ENCODE results near the gene ZCCHC2.

The ZCCHC2 gene

DNA sequence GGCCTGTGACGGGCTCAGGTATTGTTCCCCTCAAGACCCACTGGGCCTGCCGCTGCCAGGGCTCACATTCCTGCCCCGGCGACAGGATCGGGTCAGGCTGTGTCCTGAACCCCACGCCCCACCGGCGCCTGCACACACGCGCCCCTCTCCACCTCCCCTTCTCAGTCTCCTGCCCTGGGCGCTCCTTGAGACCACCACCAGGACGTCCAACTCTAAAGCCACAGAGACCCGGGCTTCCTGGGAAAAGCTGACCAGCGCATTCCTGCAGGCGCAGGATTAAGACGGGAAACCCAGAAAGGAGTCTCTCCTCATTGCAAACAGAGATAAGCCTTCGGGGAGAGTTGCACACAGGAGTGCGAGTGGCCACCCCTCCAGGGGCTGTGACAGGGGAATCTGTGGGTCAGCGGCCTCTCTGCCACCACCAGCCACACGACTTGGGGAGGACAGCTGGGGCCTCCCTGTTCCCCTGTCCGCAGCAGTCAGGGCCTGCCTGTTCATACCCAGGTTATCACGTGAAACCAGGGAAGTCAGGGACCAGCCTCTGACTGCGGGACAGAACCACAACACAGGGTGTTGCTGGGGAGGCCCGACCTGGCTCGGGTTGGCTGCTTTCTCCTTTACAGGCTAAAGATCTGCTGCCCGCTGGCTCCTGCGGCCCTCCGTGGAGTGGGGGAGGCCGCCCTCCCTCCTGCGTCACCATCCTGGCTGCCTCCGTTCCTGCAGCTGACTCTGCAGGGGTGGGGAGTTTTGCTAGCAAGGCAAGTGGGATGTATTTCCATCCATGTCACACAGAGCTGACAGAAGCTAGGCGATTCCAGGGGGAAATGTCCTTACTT lies 88.8 kb downstream of the ZCCHC2 start:
- DNase-seq = no peak

DNA sequence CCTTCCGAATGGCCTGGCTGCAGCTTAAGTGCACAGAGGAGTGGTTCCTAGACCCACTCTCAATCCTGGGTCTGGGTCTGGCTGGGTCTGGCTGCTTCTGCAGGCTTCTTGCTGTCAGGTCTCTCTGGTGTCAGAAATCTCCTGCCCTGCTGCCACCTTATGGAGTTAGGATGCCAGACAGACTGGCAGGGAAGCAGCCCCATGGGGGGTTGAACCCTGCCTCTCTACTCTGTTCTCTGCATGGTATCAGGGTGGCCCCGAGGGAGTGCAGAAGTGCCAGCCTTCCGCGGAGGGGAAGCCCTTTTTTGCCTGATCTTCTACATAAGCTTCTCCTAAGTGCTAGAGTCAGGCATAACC lies 89.4 kb downstream of the ZCCHC2 start:
- DNase-seq = no peak

DNA sequence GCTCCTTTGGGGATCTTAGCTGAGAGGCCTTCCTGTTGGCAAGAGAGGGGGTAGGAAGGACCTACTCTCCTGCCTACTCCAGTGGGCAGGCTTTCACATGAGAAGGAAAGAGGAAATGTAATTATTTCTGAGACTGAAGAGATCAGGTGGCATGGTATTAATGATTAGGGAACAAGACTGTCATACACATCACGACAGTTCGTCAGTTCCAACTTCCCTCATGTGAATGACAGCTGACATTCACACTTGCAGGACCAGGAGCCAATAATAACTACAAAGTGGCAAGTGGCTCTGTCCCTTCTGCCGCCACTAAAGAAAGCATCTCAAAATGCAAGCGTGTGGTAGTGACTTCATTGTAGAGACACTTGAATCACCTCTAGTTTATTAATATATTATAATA lies 90.0 kb downstream of the ZCCHC2 start:
- DNase-seq = no peak

DNA sequence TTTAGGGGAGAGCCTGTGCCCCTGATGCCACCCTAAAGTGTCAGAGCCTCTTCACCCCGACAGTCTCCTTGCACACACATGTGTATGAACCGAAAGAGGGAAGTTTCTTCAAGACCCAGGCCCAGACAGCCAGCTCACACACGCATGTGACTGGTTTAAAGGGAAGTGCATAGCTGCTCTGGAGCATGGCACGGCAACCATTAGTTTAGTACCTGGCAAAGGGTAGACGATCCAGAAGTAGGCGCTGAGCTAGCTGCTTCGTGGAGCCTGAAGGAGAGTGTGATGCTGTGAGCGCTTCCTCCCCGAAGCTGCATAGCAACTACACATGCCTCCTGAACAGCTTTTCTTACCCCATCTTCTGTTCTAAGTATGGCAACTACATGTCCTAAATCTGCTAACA lies 91.7 kb downstream of the ZCCHC2 start:
- DNase-seq = no peak

DNA sequence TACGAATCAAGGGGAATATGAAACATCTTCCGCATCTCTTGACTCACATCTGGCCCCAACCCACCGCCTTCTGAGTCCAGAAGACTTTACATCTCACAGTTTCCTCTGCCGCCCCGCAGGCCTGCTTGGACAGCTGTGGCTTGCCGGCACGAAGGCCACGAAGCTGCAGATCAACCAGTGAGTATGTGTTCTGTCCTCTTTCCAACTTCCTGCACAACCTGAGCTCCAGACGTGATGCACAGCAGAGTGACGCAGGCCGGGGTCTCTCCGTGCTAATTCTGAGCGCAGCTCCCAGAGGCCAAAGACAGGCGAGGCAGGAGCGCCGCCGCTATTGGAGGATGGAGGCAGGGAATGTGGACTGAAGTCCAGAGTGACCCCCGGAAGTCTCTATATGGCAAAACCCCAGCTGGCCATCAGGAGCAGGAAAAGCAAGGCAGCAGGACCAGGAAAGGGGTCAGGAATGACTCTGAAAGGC lies 93.5 kb downstream of the ZCCHC2 start:
- no peak for DNase-seq

DNA sequence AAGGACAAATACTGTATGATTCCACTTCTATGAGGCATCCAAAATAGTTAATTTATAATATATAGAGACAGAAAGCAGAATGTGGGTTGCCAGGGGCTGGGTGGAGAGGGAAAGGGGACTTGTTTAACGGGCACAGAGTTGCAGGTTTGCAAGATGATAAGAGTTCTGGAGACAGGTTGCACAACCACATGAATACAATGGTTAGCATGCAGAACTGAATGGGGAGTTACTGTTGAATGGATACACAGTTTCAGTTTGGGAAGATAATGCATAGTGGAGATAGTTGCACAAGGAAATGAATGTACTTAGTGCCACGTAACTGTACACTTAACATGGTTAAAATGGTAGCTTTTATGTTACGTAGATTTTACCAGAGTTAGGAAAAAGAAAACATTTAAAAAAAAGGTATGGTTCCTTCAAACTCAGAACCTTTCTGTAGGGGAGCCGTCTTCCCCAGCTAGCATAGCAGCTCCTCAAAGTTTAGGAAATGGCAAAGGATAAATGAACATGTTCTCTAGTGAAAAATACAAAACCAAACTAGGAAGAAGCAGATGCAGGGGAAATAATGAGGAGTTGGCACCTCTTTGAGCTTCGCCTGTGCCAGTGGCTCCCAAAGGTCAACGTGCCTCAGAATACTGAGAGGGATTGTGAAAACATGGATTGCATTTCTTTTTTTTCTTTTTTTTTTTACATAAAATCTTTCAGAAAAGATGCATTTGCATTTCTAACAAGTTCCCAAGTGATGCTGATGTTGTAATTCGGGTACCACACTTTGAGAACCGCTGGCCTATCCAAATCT lies 95.2 kb downstream of the ZCCHC2 start:
- DNase-seq = no peak

DNA sequence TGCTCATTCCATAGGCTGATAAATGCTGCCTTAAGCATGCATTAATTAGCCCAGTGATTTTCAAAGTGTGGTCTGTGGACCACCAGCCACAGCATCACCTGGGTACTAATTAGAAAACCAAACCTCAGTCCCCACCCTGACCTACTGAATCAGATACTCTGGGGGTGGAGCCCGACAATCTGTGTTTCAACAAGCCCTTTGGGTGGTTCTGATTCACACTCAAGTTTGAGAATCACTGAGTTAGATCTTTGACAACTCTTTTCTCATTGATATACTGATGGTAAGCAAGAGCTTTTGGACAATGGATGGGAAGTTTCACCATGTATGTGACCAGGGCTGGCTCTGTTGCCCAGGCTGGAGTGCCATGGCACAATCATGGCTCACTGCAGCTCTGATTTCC lies 95.9 kb downstream of the ZCCHC2 start:
- no peak for DNase-seq

DNA sequence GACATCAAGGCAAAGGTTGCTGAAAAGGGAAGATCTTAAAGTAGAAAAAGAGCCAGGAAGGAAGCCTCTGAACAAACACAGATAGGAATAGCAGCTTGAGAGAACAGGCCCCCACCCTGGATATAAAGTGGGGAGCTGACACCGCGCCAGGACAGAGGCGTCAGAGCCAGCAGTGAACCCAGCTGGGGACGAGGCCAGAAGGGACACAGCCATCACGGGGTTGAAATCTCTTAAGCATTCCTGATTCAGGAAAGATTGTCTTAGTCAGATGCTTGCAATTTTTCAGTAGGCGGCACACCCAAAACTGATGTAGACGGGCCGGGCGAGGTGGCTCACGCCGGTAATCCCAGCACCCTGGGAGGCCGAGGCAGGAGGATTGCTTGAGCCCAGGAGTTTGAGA lies 98.7 kb downstream of the ZCCHC2 start:
- DNase-seq = no peak

DNA sequence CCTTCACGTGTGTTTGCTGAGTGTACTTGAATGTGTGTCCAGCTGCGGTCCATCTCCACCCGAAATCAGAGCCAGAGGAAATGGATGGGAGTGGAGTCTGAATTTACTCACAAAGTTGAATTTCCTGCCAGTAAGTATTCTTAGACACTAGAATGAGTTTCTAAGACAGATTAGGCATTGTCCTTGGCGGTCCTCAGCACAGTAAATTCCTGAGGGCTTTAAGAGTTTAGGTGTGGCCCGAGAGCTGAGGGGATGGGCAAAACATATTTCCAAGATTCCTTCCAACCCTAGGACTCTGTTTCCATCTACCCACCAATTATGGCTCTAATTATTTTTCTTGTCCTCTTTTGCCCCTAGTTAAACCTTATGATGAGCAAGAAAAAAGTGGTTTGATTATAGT lies 102.2 kb downstream of the ZCCHC2 start:
- DNase-seq = no peak
